Activated B cell treated with CpG ODN at 0.5 μM for 24 hours (primary cell): ENCODE data around the gene SANBR. TPM values are rescaled to one million over a fixed set of nuclear protein-coding genes. Genes with fewer than 3 reads are reported as not detected.
"Not testable (repeated sequence)": the region's sequence is repeated elsewhere in the genome, so short reads cannot be mapped to it uniquely, and the experiment has no call there.

Experiments used
- ATAC-seq: fragments of 200-7000 bp; cut with Tn5 transposase; one replicate; pipeline ENCODE4 v1.10.0; 2021; ENCODE audit warnings: low read depth, mild to moderate bottlenecking, moderate library complexity
- CTCF ChIA-PET: fragments of 350-600 bp; sonication (Branson Sonifier 250); formaldehyde crosslinking; loops from one replicate; lab custom pipeline; 2021; ENCODE audit warnings: antibody characterized with exemption; lab: Charles Lee
- POLR2A ChIA-PET: fragments of 350-600 bp; sonication (Branson Sonifier 250); formaldehyde crosslinking; loops from one replicate; lab custom pipeline; 2021; ENCODE audit warnings: antibody characterized with exemption; lab: Charles Lee
- DNase-seq: peaks from one replicate; pipeline ENCODE4 v3.0.0; 2022
- H3K27ac Mint-ChIP-seq: one replicate; pipeline ENCODE4 v1.8.0; 2020; ENCODE audit warnings: mixed read lengths
- H3K27me3 Mint-ChIP-seq: one replicate; pipeline ENCODE4 v1.8.0; 2021; ENCODE audit warnings: mixed read lengths
- H3K36me3 Mint-ChIP-seq: one replicate; pipeline ENCODE4 v1.8.0; 2021; ENCODE audit warnings: low read depth, mixed read lengths
- H3K4me1 Mint-ChIP-seq: one replicate; pipeline ENCODE4 v1.8.0; 2021; ENCODE audit warnings: mixed read lengths
- H3K4me3 Mint-ChIP-seq: one replicate; pipeline ENCODE4 v1.8.0; 2020; ENCODE audit warnings: mild to moderate bottlenecking, mixed read lengths
- H3K9me3 Mint-ChIP-seq: one replicate; pipeline ENCODE4 v1.8.0; 2020; ENCODE audit warnings: mixed read lengths
- intact Hi-C: fragments of 100-400 bp; cut with micrococcal nuclease; formaldehyde crosslinking; loops from one replicate; pipeline ENCODE4 v1.15.1; 2024
- total RNA-seq: library from RNA; stranded (reverse); gene quantifications from 2 replicates; pipeline ENCODE4 v1.2.3, GENCODE V29; 2022
- TF ChIP-seq, protein P1 (sequence below): fragments of 200-600 bp; IDR thresholded peaks from one replicate; pipeline ENCODE4 v1.8.0; 2022; ENCODE audit warnings: antibody characterized with exemption, mild to moderate bottlenecking

SANBR gene
- total RNA-seq, 1 donor from 2014 or later: 2.2 TPM

DNA sequence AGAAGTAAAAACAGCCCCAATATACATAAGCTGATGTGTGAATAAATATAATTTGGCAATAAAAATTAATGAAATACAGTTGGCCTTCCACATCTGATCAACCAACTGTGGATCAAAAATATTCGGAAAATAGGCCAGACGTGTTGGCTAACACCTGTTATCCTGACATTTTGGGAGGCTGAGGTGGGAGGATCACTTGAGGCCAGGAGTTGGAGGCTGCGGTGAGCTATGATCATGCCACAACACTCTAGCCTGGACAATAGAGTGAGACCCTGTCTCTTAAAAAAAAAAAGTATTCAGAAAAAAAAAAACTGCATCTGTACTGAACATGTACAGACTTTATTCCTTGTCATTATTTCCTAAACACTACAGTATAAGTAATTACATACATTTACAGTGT, 36.1 kb upstream of the SANBR start:
- H3K27ac Mint-ChIP-seq: no peak overlapping the region
- intact Hi-C loops: no loop called here
- H3K27me3 Mint-ChIP-seq: no peaks in the 10 kb centered on the region
- ChIA-PET CTCF (interaction anchor here (0.6 kb wide), 1 partner anchor 53 kb away, joined by 3 read pairs; no protein-coding TSS in a partner anchor), POLR2A (no interaction called here)
- ATAC-seq: no peak
- DNase-seq: no peak
- H3K36me3 Mint-ChIP-seq: peaks cover 41% of the 10 kb centered on the region
- H3K4me1 Mint-ChIP-seq: peaks cover 3% of the 10 kb centered on the region
- TF ChIP-seq, protein P1, sequence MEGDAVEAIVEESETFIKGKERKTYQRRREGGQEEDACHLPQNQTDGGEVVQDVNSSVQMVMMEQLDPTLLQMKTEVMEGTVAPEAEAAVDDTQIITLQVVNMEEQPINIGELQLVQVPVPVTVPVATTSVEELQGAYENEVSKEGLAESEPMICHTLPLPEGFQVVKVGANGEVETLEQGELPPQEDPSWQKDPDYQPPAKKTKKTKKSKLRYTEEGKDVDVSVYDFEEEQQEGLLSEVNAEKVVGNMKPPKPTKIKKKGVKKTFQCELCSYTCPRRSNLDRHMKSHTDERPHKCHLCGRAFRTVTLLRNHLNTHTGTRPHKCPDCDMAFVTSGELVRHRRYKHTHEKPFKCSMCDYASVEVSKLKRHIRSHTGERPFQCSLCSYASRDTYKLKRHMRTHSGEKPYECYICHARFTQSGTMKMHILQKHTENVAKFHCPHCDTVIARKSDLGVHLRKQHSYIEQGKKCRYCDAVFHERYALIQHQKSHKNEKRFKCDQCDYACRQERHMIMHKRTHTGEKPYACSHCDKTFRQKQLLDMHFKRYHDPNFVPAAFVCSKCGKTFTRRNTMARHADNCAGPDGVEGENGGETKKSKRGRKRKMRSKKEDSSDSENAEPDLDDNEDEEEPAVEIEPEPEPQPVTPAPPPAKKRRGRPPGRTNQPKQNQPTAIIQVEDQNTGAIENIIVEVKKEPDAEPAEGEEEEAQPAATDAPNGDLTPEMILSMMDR: no peak
- no peak overlapping the region for H3K4me3 Mint-ChIP-seq
- no peaks in the 10 kb centered on the region for H3K9me3 Mint-ChIP-seq

DNA sequence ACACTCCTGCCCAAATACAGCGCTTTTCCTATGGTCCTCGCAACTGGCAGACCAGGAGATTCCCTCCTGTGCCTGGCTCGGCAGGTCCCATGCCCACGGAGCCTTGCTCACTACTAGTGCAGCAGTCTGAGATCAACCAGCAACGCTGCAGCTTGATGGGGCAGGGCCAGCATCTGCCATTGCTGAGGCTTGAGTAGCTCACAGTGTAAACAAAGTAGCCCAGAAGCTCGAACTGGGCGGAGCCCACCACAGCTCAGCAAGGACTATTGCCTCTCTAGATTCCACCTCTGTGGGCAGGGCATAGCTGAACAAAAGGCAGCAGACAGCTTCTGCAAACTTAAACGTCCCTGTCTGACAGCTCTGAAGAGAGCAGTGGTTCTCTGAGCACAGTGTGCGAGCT, 31.1 kb upstream of the SANBR start:
- H3K4me1 Mint-ChIP-seq, ATAC-seq, H3K27me3 Mint-ChIP-seq, H3K9me3 Mint-ChIP-seq, intact Hi-C loops, DNase-seq, CTCF ChIA-PET, H3K27ac Mint-ChIP-seq, POLR2A ChIA-PET, H3K4me3 Mint-ChIP-seq: not testable (repeated sequence)
- H3K36me3 Mint-ChIP-seq: peaks cover 38% of the 10 kb centered on the region

DNA sequence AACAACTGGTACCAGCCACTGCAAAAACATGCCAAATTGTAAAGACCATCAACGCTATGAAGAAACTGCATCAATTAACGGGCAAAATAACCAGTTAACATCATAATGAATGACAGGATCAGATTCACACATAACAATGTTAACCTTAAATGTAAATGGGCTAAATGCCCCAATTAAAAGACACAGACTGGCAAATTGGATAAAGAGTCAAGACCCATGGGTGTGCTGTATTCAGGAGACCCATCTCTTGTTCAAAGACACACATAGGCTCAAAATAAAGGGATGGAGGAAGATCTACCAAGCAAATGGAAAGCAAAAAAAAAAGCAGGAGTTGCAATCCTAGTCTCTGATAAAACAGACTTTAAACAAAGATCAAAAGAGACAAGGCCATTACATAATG, 29.0 kb upstream of the SANBR start:
- H3K4me1 Mint-ChIP-seq, H3K9me3 Mint-ChIP-seq, POLR2A ChIA-PET, H3K4me3 Mint-ChIP-seq, ATAC-seq, H3K27ac Mint-ChIP-seq, DNase-seq, CTCF ChIA-PET, H3K27me3 Mint-ChIP-seq, intact Hi-C loops: not testable (repeated sequence)
- peaks cover 32% of the 10 kb centered on the region for H3K36me3 Mint-ChIP-seq

DNA sequence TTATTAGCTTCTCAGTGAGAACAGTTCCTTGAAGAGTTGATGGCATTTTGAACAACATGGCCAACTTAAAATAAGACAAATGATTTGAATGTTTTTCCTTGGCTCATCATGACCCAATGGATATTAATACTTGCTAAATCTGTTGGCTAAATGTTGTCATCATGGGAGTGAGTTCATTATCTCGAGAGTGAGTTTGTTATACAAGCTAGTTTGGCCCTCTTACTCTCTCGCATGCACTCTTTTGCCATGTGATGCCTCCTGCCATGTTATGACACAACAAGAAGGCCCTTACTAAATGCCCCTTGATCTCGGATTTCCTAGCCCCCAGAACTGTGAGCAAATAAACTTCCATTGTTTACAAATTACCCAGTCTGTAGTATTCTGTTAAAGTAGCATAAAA, 22.9 kb upstream of the SANBR start:
- Mint-ChIP-seq H3K27ac (no peak overlapping the region), H3K4me1 (peaks cover 17% of the 10 kb centered on the region), H3K36me3 (peaks cover 26% of the 10 kb centered on the region), H3K27me3 (no peaks in the 10 kb centered on the region), H3K4me3 (no peak overlapping the region), H3K9me3 (peaks cover 2% of the 10 kb centered on the region)
- no peak for ATAC-seq
- TF ChIP-seq, protein P1: no peak
- POLR2A ChIA-PET: no interaction called here
- intact Hi-C loops: no loop called here
- DNase-seq: no peak
- CTCF ChIA-PET: interaction anchor here (0.5 kb wide), 1 partner anchor 273 kb away, joined by 3 read pairs; no protein-coding TSS in a partner anchor

DNA sequence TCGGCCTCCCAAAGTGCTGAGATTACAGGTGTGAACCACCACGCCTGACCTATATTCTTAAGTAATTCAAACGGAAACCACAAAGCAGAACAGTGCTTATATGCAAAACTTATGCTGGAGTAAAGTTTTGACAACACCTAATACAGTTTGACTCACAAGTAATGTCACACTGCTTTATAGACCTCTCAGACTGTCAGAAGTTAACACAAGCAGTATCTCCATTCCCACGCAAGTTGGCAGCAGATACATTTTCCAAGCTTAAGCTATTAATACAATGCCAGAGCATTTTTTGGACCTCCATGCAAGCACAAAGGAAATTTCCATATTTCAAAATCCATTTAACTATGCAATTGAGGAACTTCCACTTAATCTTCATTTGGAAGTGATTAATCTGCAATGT, 21.0 kb upstream of the SANBR start:
- H3K4me1 Mint-ChIP-seq: peaks cover 17% of the 10 kb centered on the region
- H3K27me3 Mint-ChIP-seq: no peaks in the 10 kb centered on the region
- CTCF ChIA-PET: no interaction called here
- TF ChIP-seq, protein P1: no peak
- H3K4me3 Mint-ChIP-seq: no peak overlapping the region
- POLR2A ChIA-PET: no interaction called here
- peak; percentile 58 for ATAC-seq
- H3K9me3 Mint-ChIP-seq: no peaks in the 10 kb centered on the region
- no peak for DNase-seq
- intact Hi-C loops: no loop called here
- H3K27ac Mint-ChIP-seq: no peak overlapping the region
- H3K36me3 Mint-ChIP-seq: peaks cover 39% of the 10 kb centered on the region

DNA sequence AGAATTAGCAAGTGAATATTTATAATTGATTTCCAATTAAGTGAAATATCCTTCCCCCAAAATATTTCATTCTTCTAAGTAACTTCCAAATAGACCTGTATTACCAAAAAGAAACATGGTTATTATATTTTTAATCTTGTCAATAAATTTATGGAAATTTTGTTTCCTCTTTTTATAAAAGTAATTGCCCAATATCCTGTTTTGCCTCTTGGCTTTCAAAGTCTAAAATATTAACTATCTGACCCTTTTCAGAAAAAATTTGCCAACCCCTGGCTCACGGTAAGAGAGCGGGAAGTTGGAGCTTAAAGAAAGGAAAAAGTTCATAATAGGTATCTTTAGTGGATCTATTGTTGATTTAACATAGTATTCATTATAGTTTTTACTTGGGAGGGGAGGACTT, 20.4 kb upstream of the SANBR start:
- no peak for DNase-seq
- no peak for ATAC-seq
- Mint-ChIP-seq H3K4me1 (peaks cover 17% of the 10 kb centered on the region), H3K27me3 (no peaks in the 10 kb centered on the region), H3K27ac (no peak overlapping the region), H3K36me3 (peaks cover 44% of the 10 kb centered on the region), H3K9me3 (no peaks in the 10 kb centered on the region), H3K4me3 (no peak overlapping the region)
- ChIA-PET POLR2A (no interaction called here), CTCF (no interaction called here)
- TF ChIP-seq, protein P1: no peak
- intact Hi-C loops: no loop called here
